Keratinocyte (primary cell): Measurements from ENCODE around the gene PDCD4. TPM values are rescaled to one million over a fixed set of nuclear protein-coding genes. Genes with fewer than 3 reads are reported as not detected.

Experiments used
- DNase-seq: peaks from one replicate; pipeline ENCODE4 v3.0.0-alpha.2; 2011; ENCODE audit warnings: low read depth, missing footprints, low spot score
- FAIRE-seq: peaks from 2 replicates; lab custom pipeline; 2011; peaks lifted over from hg19 to GRCh38; lab: Jason Lieb, UNC
- H2AFZ ChIP-seq: 2 replicates; pipeline ENCODE4 v1.6.0; 2012; ENCODE audit warnings: low read length, control low read depth, inconsistent platforms; ENCODE audit not compliant: control insufficient read depth
- H3K27ac ChIP-seq: 2 replicates; pipeline ENCODE4 v1.5.1; 2011; ENCODE audit warnings: low read length; ENCODE audit not compliant: control insufficient read depth, insufficient read depth
- H3K27me3 ChIP-seq: 3 replicates; pipeline ENCODE4 v1.6.0; 2011; ENCODE audit warnings: low read length; ENCODE audit not compliant: control insufficient read depth, insufficient read depth; ENCODE audit errors: extremely low read depth
- H3K36me3 ChIP-seq, 2 experiments: 2 replicates in 1 of 2; 3 replicates in 1 of 2; pipeline ENCODE4 v1.5.1; 2011; ENCODE audit warnings: low read length in 2 of 2, mild to moderate bottlenecking in 1 of 2; ENCODE audit not compliant: control insufficient read depth in 2 of 2, insufficient read depth in 2 of 2; ENCODE audit errors: extremely low read depth in 1 of 2
- H3K4me1 ChIP-seq: 3 replicates; pipeline ENCODE4 v1.5.1; 2011; ENCODE audit warnings: low read length; ENCODE audit not compliant: control insufficient read depth, insufficient read depth; ENCODE audit errors: extremely low read depth
- H3K4me2 ChIP-seq: 3 replicates; pipeline ENCODE4 v1.6.0; 2011; ENCODE audit warnings: low read depth, low read length; ENCODE audit not compliant: control insufficient read depth, insufficient read depth; ENCODE audit errors: extremely low read depth
- H3K4me3 ChIP-seq, 3 experiments: fragments of 200-600 bp in 1 of 3; sonication (generic) in 1 of 3; 2 replicates in 2 of 3; 3 replicates in 1 of 3; pipeline ENCODE4 v1.5.1; 2011 to 2016; ENCODE audit warnings: low read length in 3 of 3, mild to moderate bottlenecking in 3 of 3, control low read depth in 2 of 3, inconsistent platforms in 1 of 3, low read depth in 1 of 3, mixed read lengths in 1 of 3, mixed run types in 1 of 3, moderate library complexity in 1 of 3; ENCODE audit not compliant: control insufficient read depth in 2 of 3, insufficient read depth in 2 of 3; ENCODE audit errors: extremely low read depth in 1 of 3
- H3K79me2 ChIP-seq: 2 replicates; pipeline ENCODE4 v1.6.0; 2012; ENCODE audit warnings: low read length; ENCODE audit not compliant: control insufficient read depth, insufficient read depth
- H3K9ac ChIP-seq: 3 replicates; pipeline ENCODE4 v1.6.0; 2011; ENCODE audit warnings: low read length; ENCODE audit not compliant: control insufficient read depth, insufficient read depth; ENCODE audit errors: extremely low read depth
- H3K9me1 ChIP-seq: 3 replicates; pipeline ENCODE4 v1.6.0; 2011; ENCODE audit warnings: low read length; ENCODE audit not compliant: control insufficient read depth, insufficient read depth; ENCODE audit errors: extremely low read depth
- H3K9me3 ChIP-seq: 2 replicates; pipeline ENCODE4 v1.5.1; 2012; ENCODE audit warnings: low read depth, low read length; ENCODE audit not compliant: control insufficient read depth
- H4K20me1 ChIP-seq: 3 replicates; pipeline ENCODE4 v1.6.0; 2011; ENCODE audit warnings: low read length; ENCODE audit not compliant: control insufficient read depth, insufficient read depth; ENCODE audit errors: extremely low read depth
- CTCF ChIP-seq, 3 experiments: IDR thresholded peaks in 1 of 3; conservative IDR thresholded peaks in 1 of 3; optimal IDR thresholded peaks in 1 of 3; 2 replicates in 2 of 3; 3 replicates in 1 of 3; pipeline versions ENCODE3 to v1.5.1; 2011; ENCODE audit warnings: low read length in 3 of 3, mild to moderate bottlenecking in 3 of 3, moderate library complexity in 2 of 3, control low read depth in 1 of 3, inconsistent platforms in 1 of 3; ENCODE audit not compliant: insufficient read depth in 2 of 3; ENCODE audit errors: extremely low read depth in 1 of 3
- EZH2 ChIP-seq: IDR thresholded peaks from one replicate; pipeline ENCODE4 v1.6.1; 2012; ENCODE audit warnings: inconsistent platforms, mild to moderate bottlenecking, low read length, moderate library complexity
- dilution Hi-C: fragments of 300-500 bp; cut with MboI; formaldehyde crosslinking; loops from one replicate; pipeline ENCODE4 v1.7.0; 2020; ENCODE audit warnings: low sequenced_read_pairs; ENCODE audit not compliant: extremely low pct_ligation_motif_present
- polyA plus RNA-seq, 5 experiments: library from polyadenylated mRNA; depleted of rRNA in 3 of 5; stranded (reverse) in 3 of 5; stranded (forward) in 1 of 5; unstranded in 1 of 5; fragments of >200 nt; gene quantifications; 1 replicate in 1 of 5; 2 replicates in 3 of 5; 3 replicates in 1 of 5; pipeline versions ENCODE4 v1.2.1 to v1.2.3, GENCODE V29; 2011 to 2012; ENCODE audit warnings: missing spikeins in 2 of 5, low read depth in 1 of 5, low replicate concordance in 1 of 5

PDCD4 gene
- polyA plus RNA-seq, 1 donor (not counting 4 experiments of a cell fraction or from before 2014, with no cell fraction given), result 146 TPM

GRCh38 chr10:110829721-110830410 lies 41.9 kb upstream of the PDCD4 start:
- TF ChIP-seq CTCF (optimal IDR thresholded peaks at IDR 0.05 in 1 of 3, IDR thresholded peaks at IDR 0.05 in 1 of 3, conservative IDR thresholded peaks at IDR 0.05 in 1 of 3; ENCODE audit: extremely low read depth in 1 of 3, insufficient read depth in 2 of 3, low read length in 3 of 3), result no peak
- no peak for TF ChIP-seq EZH2
- peaks cover 14% of the 10 kb centered on the region for H3K4me1 ChIP-seq
- H3K27ac ChIP-seq, result no peak overlapping the region
- DNase-seq, result no peak
- H3K9me1 ChIP-seq, result no peaks in the 10 kb centered on the region
- no peaks in the 10 kb centered on the region for H4K20me1 ChIP-seq
- no peaks in the 10 kb centered on the region for H3K36me3 ChIP-seq
- no peaks in the 10 kb centered on the region for H3K79me2 ChIP-seq
- H3K4me2 ChIP-seq, result no peak overlapping the region
- dilution Hi-C loops, result no loop called here
- no peak overlapping the region for H3K9ac ChIP-seq
- FAIRE-seq, result no peak
- no peak overlapping the region for H3K4me3 ChIP-seq
- no peak overlapping the region for H2AFZ ChIP-seq
- H3K27me3 ChIP-seq, result no peaks in the 10 kb centered on the region
- no peaks in the 10 kb centered on the region for H3K9me3 ChIP-seq

DNA sequence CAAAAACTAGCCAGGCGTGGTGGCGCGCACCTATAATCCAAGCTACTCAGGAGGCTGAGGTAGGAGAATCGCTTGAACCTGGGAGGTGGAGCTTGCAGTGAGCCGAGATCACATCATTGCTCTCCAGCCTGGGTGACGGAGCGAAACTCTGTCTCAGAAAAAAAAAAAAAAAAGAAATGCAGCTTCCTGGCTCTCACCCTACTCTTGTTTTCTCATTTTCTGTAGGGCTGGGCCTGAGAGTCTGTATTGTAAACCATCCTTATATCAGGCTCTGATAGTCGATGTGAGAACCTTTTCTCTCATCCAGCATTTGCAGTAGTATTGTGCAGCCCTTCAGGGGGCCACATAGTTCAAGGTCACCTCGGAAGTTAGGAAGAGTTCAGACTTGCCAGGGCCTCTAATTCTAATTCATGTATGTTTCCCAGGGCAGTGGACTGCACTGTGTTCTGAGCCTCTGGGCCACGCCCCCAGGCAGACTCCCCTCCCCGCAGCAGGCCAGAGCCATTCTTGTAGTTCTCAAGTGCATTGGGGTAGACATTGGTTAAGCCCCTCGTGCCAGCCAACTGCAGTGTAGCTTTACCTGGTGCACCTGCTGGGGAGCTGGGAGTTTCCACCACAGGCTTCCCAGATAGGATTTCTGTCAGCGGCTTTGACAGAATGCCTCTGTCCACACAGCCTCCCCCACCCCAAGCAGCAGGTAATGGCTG lies 38.3 kb upstream of the PDCD4 start:
- Histone ChIP-seq H3K4me3 (no peak overlapping the region), H3K27me3 (no peaks in the 10 kb centered on the region), H3K9me1 (no peaks in the 10 kb centered on the region), H3K9ac (no peak overlapping the region), H3K9me3 (no peaks in the 10 kb centered on the region), H3K4me2 (no peak overlapping the region), H2AFZ (no peak overlapping the region), H3K4me1 (peaks cover 19% of the 10 kb centered on the region), H3K79me2 (no peaks in the 10 kb centered on the region), H4K20me1 (no peaks in the 10 kb centered on the region), H3K36me3 (no peaks in the 10 kb centered on the region), H3K27ac (no peak overlapping the region)
- no peak for TF ChIP-seq CTCF (optimal IDR thresholded peaks at IDR 0.05 in 1 of 3, IDR thresholded peaks at IDR 0.05 in 1 of 3, conservative IDR thresholded peaks at IDR 0.05 in 1 of 3; ENCODE audit: extremely low read depth in 1 of 3, insufficient read depth in 2 of 3, low read length in 3 of 3)
- no peak for TF ChIP-seq EZH2
- dilution Hi-C loops, result no loop called here
- no peak for DNase-seq
- no peak for FAIRE-seq
